ENCODE measurements around the gene CGB1.

Gene CGB1

GRCh38 chr19:49067554-49067953 is 30.9 kb upstream of the CGB1 start:
- peaks cover 84% of the 10 kb centered on the region for H3K27me3 ChIP-seq (ENCODE audit: insufficient read depth, low read depth)
- H3K9ac ChIP-seq = no peak overlapping the region

GRCh38 chr19:49065905-49066512 is 29.3 kb upstream of the CGB1 start:
- H4K20me1 ChIP-seq (ENCODE audit: insufficient read depth) = no peaks in the 10 kb centered on the region
- no peak overlapping the region for H3K4me3 ChIP-seq (IDR thresholded peaks at IDR 0.05; ENCODE audit: insufficient read depth, low read depth, low read length)
- H2AFZ ChIP-seq (ENCODE audit: low read depth) = no peak overlapping the region
- no peaks in the 10 kb centered on the region for H3K36me3 ChIP-seq (ENCODE audit: insufficient read depth)
- peaks cover 92% of the 10 kb centered on the region for H3K27me3 ChIP-seq (ENCODE audit: insufficient read depth, low read depth)
- no peak overlapping the region for H3K9ac ChIP-seq
- H3K27ac ChIP-seq = no peak overlapping the region
- no peaks in the 10 kb centered on the region for H3K4me1 ChIP-seq (ENCODE audit: low read depth, poor library complexity, severe bottlenecking)
- no peaks in the 10 kb centered on the region for H3K79me2 ChIP-seq (ENCODE audit: insufficient read depth, low read depth)
- no peak for TF ChIP-seq CTCF (conservative IDR thresholded peaks at IDR 0.05; ENCODE audit: low read depth, low read length)
- no peak overlapping the region for H3K4me2 ChIP-seq

More at GRCh38 chr19:49067554-49067953, 30.9 kb upstream of the CGB1 start:
- Histone ChIP-seq H3K4me1 (ENCODE audit: low read depth, poor library complexity, severe bottlenecking) (no peaks in the 10 kb centered on the region), H2AFZ (ENCODE audit: low read depth) (no peak overlapping the region), H3K4me2 (no peak overlapping the region), H3K36me3 (ENCODE audit: insufficient read depth) (no peaks in the 10 kb centered on the region), H3K27ac (no peak overlapping the region), H3K4me3 (IDR thresholded peaks at IDR 0.05; ENCODE audit: insufficient read depth, low read depth, low read length) (no peak overlapping the region), H4K20me1 (ENCODE audit: insufficient read depth) (no peaks in the 10 kb centered on the region), H3K79me2 (ENCODE audit: insufficient read depth, low read depth) (no peaks in the 10 kb centered on the region)
- TF ChIP-seq CTCF (conservative IDR thresholded peaks at IDR 0.05; ENCODE audit: low read depth, low read length) = no peak

- Histone ChIP-seq H2AFZ (ENCODE audit: low read depth) (no peak within 1 kb of the TSS), H4K20me1 (ENCODE audit: insufficient read depth) (no peaks in the 10 kb centered on the region), H3K4me1 (ENCODE audit: low read depth, poor library complexity, severe bottlenecking) (no peaks in the 10 kb centered on the region), H3K36me3 (ENCODE audit: insufficient read depth) (no peaks in the 10 kb centered on the region), H3K9ac (no peak within 1 kb of the TSS), H3K27me3 (ENCODE audit: insufficient read depth, low read depth) (peaks cover 94% of the 10 kb centered on the region), H3K79me2 (ENCODE audit: insufficient read depth, low read depth) (no peaks in the 10 kb centered on the region), H3K4me3 (IDR thresholded peaks at IDR 0.05; ENCODE audit: insufficient read depth, low read depth, low read length) (no peak within 1 kb of the TSS), H3K27ac (no peak within 1 kb of the TSS), H3K4me2 (no peak within 1 kb of the TSS)
- no peak for TF ChIP-seq CTCF (conservative IDR thresholded peaks at IDR 0.05; ENCODE audit: low read depth, low read length)
Observed at GRCh38 chr19:49064768-49065611, 28.3 kb upstream of the CGB1 start, which contains the start of gene NTF4. Gene NTF4 (minus strand): TSS chr19:49064818. CDS start chr19:49061997, 2,821 bp downstream.

DNA sequence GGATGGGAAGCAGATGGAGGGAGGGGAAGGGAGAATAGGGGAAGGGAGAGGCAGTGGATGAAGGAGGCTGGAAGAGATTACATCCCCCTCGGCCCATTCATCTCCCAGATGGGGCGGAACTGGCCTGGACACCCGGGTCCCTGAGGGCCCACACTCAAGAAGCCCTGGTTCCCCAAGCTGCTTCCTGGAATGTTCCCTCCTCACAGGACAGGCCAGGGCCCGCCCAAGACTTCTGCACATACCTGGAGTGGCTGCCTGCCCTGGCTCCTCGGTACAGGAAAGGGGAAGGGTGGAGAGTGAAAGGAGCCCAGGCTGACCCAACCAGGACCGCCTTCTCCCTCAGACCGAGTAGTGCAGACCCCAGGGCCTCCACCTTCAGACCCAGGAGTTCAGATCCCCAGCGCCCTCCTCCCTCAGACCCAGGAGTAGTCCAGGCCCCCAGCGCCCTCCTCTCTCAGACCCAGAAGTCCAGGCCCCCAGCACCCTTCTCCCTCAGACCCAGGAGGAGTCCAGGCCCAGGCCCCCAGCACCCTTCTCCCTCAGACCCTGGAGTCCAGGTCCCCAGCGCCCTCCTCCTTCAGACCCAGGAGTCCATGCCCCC is 27.4 kb upstream of the CGB1 start:
- H3K9ac ChIP-seq = no peak overlapping the region
- no peaks in the 10 kb centered on the region for H4K20me1 ChIP-seq (ENCODE audit: insufficient read depth)
- H3K36me3 ChIP-seq (ENCODE audit: insufficient read depth) = no peaks in the 10 kb centered on the region
- no peak overlapping the region for H3K27ac ChIP-seq
- H3K27me3 ChIP-seq (ENCODE audit: insufficient read depth, low read depth) = peaks cover 92% of the 10 kb centered on the region
- TF ChIP-seq CTCF (conservative IDR thresholded peaks at IDR 0.05; ENCODE audit: low read depth, low read length) = no peak
- no peak overlapping the region for H3K4me3 ChIP-seq (IDR thresholded peaks at IDR 0.05; ENCODE audit: insufficient read depth, low read depth, low read length)
- H3K79me2 ChIP-seq (ENCODE audit: insufficient read depth, low read depth) = no peaks in the 10 kb centered on the region
- no peak overlapping the region for H2AFZ ChIP-seq (ENCODE audit: low read depth)
- no peaks in the 10 kb centered on the region for H3K4me1 ChIP-seq (ENCODE audit: low read depth, poor library complexity, severe bottlenecking)
- no peak overlapping the region for H3K4me2 ChIP-seq

Measured in KMS-11 (cell line).